MM.1S (cell line): ENCODE results near the gene TDRD3.

Experiments used
- CTCF ChIP-seq: fragments of 300-600 bp; sonication (generic); IDR thresholded peaks from 2 replicates; pipeline ENCODE4 v1.5.1; 2016; ENCODE audit warnings: antibody characterized with exemption, low read length, mixed read lengths
- EZH2 ChIP-seq: fragments of 300-600 bp; sonication (generic); optimal IDR thresholded peaks from 2 replicates; pipeline ENCODE3; 2017; ENCODE audit warnings: low read depth, mild to moderate bottlenecking, antibody characterized with exemption, low read length, mixed read lengths

- TF ChIP-seq CTCF (no peak), EZH2 (no peak)
These were observed 44.4 kb upstream of the TDRD3 start for GRCh38 chr13:60352644-60353043.
